ENCODE data around the gene KLHL12.
"Not testable (repeated sequence)": the region's sequence is repeated elsewhere in the genome, so short reads cannot be mapped to it uniquely, and the experiment has no call there.

Gene KLHL12

DNA sequence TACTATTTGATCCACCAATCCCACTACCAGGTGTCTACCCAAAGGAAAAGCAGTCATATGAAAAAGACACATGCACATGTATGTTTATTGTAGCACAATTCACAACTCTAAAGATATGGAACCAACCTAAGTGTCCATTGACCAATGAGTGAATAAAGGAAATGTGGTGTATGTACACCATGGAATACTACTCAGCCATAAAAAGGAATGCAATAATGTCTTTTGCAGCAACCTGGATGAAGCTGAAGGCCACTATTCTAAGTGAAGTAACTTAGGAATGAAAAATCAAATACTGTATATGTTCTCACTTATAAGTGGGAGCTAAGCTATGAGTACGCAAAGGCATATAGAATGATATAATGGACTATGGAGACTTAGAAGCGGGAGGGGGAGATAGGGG, 18.4 kb upstream of the KLHL12 start:
- no peak for DNase-seq

DNA sequence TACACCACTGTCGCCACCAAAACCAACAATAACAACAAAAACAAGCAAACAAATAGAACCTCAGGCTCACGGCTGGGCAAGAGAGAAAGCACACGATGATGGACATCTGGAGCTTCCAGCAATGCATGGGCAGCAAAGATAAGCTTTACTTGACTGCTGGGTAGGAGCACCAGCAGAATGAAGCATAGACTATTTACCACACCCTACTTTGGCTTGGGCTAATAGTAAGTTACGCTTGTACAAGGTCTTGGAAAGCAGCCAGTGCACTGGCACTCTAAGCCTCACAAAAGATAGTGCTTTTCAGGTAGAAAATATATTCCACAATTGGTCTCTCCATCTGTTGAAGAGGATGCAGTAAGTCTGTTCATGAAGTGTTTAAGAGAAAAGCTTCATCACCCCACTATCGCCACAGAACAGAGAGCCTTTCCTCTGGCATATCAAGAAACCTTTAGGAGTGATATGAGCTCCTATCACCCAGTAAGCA, 17.4 kb upstream of the KLHL12 start:
- DNase-seq = no peak

DNA sequence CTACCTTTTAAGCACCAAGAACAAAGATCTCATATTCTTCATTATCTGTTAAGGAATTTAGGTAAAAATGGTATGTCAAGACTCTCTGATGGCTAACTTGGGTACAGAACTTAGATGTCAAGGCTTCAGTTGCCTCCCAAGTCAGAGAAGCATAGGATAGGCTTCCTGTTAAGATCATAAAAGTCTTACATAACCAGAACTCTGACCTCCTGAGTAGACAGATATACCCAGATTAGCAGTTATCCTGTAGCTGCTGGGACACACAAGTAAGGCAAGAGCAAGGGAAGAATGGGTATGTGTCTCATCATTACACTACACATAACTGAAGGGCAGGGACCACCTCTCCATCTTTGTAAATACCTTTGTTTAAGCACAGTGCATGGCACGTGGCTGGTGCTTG, 15.4 kb upstream of the KLHL12 start:
- no peak for DNase-seq

DNA sequence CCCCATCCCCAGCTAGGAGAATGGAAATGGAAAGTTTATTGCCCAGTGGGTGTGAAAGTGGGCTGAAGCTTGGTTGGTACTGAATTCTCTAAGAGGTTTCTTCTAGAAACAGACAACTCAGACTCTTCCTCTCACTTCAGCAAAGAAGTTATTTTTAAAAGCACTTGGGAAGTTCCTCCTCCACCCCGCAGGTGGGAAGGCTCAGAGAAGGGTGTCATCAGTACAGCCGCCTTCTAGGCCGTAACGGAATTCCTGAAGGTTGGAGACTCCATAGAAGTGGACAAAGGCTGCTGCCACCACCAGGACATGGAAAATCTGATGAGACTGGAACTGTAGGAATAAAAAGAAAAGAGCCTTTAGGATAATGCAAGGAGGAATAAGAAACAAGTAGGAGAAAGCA, 14.3 kb upstream of the KLHL12 start:
- DNase-seq = no peak

DNA sequence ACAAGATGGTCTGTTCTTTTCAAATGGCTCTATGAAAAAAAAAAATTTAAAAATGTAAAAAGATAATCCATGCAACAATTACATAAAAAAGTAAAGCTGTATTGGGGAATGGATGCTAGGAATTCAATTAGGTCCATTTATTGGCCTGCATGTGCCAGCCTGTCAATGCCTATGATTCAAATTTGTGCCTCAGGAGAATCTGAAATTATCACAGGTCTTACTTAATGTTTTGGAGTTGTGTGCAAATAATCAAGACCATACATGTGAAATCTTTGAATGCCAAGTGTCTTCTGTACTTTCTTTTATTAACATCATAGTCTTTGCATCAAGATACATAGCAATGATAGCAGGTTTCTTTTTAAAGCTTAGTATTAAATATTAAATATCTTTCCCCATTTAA, 13.5 kb upstream of the KLHL12 start:
- DNase-seq = no peak

DNA sequence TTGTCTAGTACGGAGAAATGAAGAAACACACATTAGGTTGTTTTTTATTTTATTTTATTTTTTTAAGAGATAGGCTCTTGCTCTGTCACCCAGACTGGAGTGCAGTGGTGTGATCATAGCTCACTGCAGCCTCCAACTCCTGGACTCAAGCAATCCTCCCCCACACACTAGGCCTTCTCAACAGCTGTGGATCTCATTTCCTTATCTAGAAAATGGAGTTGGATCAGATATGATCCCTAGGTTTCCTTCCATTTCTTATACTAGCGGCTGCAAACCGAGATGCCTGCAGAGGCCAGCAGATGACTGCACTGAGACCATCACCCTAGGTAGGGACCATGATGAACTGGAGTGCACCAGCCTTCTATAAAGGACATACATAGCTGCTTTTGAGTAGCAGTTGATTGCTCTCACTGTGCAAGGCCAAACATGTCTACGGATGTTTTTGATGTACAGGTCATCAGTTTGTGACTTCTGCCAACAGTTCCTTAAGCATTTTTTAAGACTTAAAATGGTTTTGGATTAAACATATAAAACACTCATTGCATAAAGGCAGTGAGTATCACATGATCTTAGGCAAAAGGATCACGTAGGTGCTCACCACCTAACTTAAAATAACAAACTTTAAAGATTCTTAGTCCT, 11.4 kb upstream of the KLHL12 start:
- no peak for DNase-seq

DNA sequence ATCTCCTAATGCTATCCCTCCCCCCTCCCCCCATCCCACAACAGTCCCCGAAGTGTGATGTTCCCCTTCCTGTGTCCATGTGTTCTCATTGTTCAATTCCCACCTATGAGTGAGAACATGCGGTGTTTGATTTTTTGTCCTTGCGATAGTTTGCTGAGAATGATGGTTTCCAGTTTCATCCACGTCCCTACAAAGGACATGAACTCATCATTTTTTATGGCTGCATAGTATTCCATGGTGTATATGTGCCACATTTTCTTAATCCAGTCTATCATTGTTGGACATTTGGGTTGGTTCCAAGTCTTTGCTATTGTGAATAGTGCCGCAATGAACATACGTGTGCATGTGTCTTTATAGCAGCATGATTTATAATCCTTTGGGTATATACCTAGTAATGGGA, 9.4 kb upstream of the KLHL12 start:
- not testable (repeated sequence) for DNase-seq

DNA sequence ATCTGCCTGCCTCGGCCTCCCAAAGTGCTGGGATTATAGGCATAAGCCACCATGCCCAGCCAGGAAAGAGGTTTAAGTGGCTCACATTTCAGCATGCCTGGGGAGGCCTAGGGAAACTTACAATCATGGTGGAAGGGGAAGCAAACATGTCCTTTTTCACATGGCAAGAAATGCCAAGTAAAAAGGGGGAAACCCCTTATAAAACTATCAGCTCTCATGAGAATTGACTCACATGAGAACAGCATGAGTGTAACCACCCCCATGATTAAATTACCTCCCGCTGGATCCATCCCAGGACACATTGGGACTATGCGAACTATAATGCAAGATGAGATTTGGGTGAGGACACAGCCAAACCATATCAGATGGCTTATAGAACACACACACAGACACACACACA, 8.8 kb upstream of the KLHL12 start:
- no peak for DNase-seq

DNA sequence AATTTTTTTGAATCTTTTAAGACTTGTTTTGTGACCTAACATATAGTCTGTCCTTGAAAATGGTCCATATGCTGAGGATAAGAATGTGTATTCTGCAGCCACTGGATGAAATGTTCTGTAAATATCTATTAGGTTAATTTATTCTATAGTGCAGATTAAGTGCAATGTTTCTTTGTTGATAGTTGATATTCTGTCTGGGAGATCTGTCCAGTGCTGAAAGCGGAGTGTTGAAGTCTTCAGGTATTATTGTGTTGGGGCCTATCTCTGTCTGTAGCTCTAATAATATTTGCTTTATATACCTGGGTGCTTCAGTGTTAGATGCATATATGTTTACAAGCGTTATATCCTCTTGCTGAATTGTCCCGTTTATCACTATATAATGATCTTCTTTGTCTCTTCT, 7.7 kb upstream of the KLHL12 start:
- no peak for DNase-seq

DNA sequence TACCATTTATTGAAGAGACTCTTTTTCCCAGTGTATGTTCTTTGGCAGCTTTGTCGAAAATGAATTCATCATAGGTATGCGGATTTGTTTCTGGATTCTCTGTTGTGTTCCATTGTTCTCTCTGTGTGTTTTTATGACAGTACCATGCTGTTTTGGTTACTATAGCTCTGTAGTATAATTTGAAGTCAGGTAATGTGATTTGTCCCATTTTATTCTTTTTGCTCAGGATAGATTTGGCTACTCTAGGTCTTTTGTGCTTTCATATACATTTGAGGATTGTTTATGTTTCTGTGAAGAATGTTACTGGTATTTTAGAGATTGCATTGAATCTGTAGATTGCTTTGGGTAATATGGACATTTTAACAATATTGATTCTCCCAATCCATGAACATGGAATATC, 5.4 kb upstream of the KLHL12 start:
- DNase-seq = no peak

DNA sequence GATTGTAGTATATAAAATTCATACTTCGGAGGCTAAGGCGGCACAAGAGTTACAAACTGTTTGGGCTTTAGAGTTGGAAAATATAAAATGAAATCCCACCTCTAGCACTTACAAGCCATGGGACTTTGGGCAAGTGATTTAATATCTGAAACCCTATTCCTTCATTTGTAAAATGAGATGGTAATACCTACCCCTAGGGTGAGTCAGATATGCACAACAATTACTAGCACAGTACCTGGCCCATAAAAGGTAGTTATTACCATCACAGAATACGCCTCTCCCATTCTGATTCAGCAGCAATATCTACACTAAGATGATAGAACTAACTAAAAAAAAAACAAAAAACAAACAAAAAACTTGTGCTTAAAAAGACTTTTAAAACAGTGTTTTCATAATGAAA, 3.5 kb downstream of the KLHL12 start:
- no peak for DNase-seq

DNA sequence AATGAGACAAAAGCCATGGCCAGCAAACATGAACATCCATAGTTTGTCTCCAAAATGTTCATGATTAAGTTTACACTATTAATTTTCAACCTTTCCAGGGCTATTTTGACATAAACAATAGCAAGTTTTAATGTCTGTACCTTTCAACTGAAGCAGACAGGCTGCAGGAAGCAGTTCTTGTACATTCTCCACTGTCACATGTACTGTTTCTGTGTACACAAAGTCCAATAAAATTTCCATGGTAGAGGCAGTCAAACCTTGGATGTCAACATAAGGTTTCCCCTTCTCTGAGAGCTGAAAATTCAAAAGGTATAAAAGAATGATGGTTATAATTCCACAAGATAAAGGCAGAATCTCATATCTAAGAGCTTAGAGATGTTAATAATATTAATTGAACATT, 7.4 kb downstream of the KLHL12 start:
- DNase-seq = no peak

DNA sequence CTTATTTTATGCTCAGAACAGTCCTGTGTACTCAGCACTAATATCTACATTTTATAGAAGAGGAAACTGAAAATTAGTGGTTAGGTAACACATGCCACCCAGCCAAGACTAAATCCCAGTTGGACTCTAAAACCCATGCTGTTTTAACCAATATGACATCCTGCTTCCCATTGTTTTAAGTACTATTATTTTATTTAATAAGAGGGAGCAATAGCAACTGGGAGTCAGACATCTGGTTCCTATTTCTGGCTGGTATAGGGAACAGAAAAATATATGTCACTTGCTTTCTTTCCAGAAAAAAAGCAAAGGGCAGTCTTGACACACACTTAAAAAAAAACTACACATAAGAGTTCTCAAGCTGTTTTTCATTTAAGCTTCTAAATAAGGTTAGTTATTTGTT, 11.9 kb downstream of the KLHL12 start:
- DNase-seq = no peak

DNA sequence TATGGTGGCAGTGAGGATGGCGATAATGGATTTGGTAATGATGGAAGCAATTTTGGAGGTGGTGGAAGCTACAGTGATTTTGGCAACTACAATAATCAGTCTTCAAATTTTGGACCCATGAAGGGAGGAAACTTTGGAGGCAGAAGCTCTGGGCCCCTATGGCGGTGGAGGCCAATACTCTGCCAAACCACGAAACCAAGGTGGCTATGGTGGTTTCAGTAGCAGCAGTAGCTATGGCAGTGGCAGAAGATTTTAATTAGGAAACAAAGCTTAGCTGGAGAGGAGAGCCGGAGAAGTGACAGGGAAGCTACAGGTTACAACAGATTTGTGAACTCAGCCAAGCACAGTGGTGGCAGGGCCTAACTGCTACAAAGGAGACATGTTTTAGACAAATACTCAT, 14.6 kb downstream of the KLHL12 start:
- not testable (repeated sequence) for DNase-seq

DNA sequence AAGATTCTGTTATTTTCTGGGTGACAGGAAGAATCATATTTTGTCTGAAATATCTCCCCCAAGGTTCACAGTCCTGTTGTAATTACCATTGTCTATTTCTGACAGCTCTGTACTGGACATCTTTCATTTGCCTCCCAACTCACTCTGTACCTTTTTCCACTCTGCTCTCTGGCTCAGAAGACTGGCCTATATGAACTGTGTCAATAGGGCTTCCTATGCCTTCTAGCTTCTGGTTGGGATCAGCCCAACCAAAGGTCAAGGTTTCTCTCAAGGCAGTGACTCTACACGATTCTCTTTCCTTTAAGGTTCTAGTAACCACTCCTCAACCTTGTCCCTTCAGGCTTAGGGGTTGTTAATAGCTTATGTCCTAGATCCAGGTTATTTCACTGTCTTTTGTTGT, 17.5 kb downstream of the KLHL12 start:
- no peak for DNase-seq

DNA sequence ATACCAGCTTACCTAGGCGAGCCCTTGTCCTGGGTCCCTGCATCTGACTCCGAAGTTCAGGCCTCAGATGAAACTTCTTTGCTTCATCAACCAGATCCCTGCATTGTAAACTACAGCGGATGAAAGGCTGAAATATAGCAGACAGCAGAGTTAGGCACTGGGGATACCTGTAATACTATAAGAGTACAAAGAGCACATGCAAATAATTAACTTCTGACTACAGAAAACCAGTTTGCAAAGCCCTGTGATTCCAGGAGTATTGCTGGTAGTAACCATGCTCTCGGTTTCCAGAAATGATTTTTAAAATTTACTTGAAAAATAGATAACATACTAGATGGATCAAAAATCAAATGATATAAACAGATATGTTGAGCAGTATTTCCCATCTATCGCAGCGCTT, 18.0 kb downstream of the KLHL12 start:
- no peak for DNase-seq

DNA sequence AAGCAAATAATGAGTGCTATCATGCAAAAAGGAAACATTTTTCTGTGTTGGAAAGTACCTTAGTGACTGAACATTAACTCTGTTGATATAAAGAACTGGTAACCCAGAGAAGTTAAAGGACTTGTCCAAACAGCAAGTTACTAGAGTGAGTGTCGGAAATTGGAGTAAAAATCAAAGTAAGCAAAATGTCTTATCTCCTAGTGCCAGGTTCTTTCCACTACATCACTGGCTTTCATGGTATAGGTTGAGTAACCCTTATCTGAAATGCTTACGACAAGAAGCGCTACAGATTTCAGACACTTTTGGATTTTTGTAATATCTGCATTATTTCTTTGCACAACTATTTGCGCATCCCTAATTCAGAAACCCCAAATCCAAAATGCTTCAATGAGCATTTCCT, 21.7 kb downstream of the KLHL12 start:
- DNase-seq = no peak

DNA sequence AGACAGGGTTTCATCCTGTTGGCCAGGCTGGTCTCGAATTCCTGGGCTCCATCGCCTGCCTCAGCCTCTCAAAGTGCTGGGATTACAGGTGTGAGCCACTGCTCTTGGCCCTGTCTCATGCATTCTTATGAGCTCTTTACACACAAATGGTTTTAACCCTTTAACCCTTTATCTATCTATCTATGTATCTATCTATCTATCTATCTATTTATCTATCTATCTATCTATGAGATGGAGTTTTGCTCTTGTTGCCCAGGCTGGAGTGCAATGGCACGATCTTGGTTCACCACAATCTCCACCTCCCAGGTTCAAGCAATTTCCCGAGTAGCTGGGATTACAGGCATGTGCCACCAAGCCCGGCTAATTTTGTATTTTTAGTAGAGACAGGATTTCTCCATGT, 23.2 kb downstream of the KLHL12 start:
- DNase-seq = not testable (repeated sequence)

DNA sequence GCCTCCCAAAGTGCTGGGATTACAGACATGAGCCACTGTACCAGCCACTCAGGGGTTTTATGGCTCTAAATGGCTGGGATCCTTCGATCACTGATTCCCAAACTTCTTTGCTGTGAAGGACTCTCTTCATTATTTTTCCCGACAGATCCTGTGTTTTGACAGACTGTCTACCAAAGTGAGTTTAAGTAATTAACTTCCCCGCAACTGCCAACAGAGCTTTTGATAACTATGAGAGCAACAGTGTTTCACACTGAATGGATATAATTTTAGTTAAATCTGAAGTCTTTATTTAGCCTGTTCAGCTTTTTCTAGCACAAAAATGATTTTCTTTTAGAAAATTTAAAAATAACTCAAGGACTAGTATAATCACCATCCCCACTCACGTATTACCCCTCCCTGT, 25.5 kb downstream of the KLHL12 start:
- DNase-seq = no peak

DNA sequence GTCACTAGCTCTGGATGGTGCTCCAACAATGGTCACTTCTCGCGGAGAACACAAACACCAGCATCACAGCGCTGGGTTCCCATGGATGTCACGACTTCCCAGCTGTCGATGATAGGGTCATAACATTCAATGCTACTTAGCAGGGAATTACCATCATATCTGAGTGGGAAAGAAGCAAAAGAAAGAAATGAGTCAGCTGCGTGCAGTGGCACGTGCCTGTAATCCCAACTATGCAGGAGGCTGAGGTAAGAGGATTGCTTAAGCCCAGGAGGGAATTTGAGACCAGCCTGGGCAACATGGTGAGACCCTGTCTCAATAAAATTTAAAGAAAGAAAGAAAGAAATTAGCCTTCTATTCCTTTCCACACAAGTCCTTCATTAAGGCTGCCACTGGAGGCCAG, 34.5 kb downstream of the KLHL12 start:
- no peak for DNase-seq

DNA sequence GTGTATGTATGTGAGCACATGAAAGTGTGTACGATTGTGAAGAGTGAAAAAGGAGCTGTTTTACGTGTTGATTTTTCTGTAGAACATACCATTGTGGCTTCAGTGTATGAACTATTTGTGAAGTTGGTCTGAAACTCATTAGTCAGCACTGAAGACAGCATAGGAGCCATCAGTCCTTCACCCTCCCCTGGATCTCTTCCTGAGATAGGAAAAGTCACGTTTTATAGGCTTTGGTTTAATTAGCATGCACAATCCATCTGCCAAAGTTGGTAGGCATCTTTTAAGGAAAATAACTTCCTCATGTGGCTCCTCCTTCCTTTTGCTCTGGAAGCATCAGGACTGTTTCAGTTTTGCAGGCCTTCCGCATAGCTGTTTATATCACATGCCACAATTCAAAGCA, 36.6 kb downstream of the KLHL12 start:
- DNase-seq = no peak

DNA sequence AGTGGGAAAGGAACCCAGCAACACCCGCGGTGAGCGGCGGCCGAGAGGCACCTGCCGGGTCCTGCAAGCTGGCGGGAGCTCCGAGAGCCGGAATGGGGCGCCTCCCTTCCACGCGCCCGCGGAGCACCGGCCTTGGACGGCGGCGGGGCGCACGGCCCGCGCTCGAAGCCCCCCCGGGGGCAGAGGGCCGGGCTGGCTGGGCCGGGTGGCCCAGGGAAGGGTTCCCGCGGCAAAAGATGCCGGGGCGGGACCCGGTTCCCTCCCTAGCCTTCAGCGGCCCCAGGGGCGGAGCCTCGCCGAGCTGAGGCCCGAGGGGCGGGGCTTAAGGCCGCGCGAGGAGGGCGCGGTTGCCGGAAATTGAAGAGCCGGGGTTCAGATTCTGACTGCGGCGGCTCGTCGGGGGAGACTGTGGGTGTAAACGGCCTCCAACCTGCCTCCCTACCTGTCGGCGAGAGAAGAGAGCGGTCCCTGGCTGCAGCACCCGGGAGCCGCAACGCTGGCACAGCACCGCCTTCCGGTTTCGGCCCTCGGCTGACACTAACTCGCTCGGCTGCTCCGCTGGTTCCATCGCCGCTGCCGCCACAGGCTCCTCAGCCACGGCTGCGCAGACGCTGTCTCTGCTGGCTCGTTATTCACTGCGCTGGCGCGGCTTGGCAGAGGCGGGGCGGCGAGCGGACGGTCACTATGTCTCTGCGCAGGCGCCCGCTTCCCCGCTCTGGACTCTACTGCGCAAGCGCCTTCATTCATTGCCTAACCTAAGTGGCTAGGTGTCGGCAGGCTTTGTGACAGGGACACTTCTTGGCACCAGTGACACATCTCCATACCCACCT, 38.3 kb downstream of the KLHL12 start, which contains the start of gene RABIF:
RABIF (minus strand) TSS at position 619 of the 830 bp plus-strand sequence; CDS start at position 568, 51 bp downstream.
- peak; percentile 97 to 98 for DNase-seq

DNA sequence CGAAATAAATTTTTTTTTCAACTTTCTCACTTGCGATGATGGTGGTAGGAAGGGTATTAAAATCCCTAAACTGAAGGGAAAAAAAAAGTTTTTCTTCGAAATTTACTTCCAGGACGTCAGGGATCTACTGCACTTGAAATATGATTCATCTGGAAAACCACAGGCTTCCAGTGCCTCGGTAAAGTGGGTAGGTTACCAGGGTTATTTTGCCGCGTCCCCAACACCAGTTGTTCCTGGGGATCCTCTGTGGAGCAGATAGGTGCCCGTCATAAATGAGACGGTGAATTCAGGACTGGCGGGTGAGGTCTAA, 38.9 kb downstream of the KLHL12 start:
- DNase-seq = no peak

DNA sequence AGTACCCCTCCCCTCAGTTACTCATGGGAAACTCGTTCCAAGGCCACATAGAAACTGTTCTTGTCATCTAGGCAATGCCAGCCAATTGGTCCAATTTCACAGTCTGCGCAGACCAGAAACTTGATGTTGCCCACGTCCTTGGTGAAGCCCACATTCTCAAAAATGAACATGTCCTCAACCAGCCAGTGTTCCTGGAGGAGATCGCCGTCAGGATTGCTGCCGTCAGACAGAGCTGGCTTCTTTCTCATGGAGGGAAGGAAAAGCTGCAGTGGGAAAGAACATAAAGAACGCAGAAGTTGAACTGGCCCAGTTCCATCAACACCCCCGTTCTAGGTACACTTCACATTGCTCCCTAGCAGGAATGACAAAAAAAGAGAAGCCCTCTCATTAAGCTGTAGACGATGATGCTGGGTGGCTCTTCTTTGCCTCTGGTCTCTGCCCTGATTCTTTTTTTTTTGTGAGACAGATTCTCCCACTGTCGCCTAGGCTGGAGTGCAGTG, 46.0 kb downstream of the KLHL12 start:
- no peak for DNase-seq

DNA sequence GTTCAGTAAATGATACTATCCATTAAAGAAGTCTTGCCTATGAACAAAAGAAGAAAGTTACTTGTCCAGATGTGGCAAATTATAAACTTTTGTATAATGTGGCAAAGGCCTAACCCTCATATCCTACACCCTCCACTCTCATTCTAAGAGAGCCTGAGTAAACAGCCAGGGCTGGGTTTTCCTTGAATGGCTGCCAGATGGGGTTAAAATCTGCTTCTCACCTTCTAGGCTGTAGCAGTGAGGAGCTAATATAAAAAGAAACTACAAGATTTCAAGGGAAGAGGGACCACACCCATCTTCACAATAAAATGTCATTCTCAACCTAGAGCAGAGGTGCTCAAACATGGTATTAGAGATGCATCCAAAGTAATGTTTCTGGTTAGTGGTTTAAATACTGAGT, 47.0 kb downstream of the KLHL12 start:
- DNase-seq = no peak

Measured in AML-193 (cell line).